Astrocyte of the cerebellum (primary cell): ENCODE data around the gene CSNK1D.

Source experiments
- DNase-seq: peaks from one replicate; pipeline ENCODE4 v3.0.0-alpha.2; 2011; ENCODE audit warnings: low read depth
- H3K4me3 ChIP-seq: 2 replicates; pipeline ENCODE4 v1.5.1; 2011; ENCODE audit warnings: mild to moderate bottlenecking, low read depth, low read length, moderate library complexity
- CTCF ChIP-seq: IDR thresholded peaks from 2 replicates; pipeline ENCODE4 v1.5.1; 2012; ENCODE audit warnings: low read length, low read depth, moderate library complexity, mild to moderate bottlenecking; ENCODE audit errors: missing control alignments
- in situ Hi-C: cut with HindIII; loops from 2 replicates; pipeline ENCODE4 v1.10.0; 2017; ENCODE audit warnings: low sequenced_read_pairs

CSNK1D gene

DNA sequence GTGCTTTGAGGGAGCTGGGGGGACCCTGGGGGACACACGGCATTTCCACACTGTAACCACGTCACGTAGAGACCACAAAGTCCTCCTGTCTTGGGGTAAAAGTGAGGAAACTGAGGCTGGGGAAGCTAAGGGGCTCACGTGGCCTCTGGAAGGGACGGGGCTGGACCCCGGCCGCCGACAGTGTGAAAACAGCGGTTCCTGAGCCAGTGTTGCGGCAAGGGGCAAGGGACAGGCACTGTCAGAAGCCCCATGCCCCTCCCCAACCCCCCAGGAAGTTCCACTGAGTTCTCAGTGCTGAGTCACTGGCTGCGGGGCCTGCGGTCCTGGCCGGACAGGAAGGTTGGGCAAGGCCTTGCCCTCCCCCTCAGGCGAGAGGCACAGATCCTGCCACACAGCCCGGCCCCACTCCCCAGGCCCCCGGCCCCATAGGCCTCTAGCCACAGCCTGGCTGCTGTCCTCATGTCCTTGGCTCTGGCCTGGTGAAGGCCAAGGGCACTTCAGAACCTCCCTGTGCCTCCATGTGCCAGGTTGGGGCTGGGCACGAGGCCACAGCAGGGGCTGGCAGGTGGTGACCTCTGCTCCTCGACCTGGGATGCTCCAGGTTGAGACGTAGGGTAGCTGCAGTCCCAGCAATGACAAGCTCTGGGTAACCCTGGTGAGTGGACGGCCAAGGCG, 55.8 kb downstream of the CSNK1D start:
- TF ChIP-seq CTCF: no peak
- peak; percentile 44 for DNase-seq
- in situ Hi-C loops: no loop called here
- H3K4me3 ChIP-seq: no peak overlapping the region

GRCh38 chr17:82217120-82217529, 56.4 kb downstream of the CSNK1D start:
- in situ Hi-C loops: no loop called here
- no peak overlapping the region for H3K4me3 ChIP-seq
- DNase-seq: no peak
- TF ChIP-seq CTCF: no peak

DNA sequence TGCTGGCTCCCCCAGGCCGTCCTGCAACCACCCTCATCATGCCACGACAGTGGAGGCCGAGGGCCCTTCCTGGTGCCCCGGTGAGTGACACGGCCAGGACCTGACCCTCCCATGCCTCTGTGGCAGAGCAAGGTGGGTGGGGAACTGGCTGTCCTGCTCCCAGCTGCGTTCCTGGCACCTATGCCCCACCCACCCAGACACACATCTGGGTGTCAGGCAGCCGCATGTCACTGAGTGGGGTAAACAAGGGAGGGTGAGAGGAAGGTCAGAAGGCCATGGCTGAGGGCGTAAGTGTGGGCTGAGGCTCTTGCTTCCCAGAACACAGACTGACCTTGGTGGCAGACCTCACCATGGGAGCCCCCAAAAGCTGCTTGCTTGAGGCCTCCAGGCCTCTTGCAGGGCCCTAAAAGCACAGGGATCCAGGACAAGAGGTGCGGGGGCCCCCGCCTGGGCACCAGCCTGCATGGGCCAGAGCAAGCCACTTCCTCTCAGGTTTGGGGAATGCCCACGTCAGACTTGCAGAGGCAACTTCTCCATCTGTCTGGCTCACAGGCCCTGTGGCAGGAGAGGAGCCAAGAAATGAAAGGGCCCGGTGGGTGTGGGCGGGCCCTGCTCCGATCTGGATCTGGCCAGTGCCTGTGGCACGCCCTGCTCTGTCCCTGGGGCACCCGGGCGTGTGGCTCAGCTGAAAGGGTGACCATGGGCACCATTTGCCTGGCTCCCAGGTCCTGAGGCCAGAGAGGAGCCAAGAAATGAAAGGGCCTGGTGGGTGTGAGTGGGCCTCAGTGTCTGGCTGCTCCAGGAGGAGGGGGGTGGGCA, 57.0 kb downstream of the CSNK1D start:
- in situ Hi-C loops: no loop called here
- TF ChIP-seq CTCF: no peak
- DNase-seq: no peak
- no peak overlapping the region for H3K4me3 ChIP-seq

GRCh38 chr17:82215972-82216300, 57.6 kb downstream of the CSNK1D start:
- TF ChIP-seq CTCF: no peak
- no peak for DNase-seq
- H3K4me3 ChIP-seq: no peak overlapping the region
- in situ Hi-C loops: no loop called here

- DNase-seq: no peak
- TF ChIP-seq CTCF: no peak
- in situ Hi-C loops: no loop called here
- no peak overlapping the region for H3K4me3 ChIP-seq
These were observed 58.2 kb downstream of the CSNK1D start for GRCh38 chr17:82215095-82215971.

DNA sequence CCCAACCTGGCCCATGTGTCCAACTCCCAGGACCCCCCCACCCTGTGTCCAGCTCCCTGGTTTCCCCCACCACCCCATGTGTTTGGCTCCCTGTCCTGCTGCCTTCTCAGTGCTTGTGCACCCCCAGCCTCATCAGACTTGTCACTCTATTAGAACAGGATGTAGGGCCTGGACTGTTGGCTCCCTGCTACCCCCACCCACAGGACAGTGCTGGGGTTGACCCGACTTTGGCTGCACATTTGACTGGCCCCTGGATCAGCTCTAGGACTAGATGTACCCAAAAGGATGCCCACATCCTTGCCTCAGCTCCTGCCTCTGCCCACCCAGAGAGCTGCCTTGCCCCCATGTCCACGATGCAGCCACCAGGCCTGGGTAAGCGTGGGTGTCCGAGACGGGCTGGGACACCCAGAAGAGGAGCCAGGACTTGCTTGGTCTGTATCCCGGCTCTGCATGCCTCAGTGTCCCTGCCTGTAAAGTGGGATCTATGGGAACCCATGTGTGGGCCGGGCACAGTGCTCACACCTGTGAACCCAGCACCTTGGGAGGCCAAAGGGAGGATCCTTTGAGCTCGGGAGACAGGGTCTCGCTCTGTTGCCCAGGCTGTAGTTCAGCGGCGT, 59.4 kb downstream of the CSNK1D start:
- no peak for DNase-seq
- no peak for TF ChIP-seq CTCF
- H3K4me3 ChIP-seq: no peak overlapping the region
- in situ Hi-C loops: no loop called here
